Hematopoietic multipotent progenitor cell (in vitro differentiated cells): Measurements from ENCODE around the gene F9. TPM values are rescaled to one million over a fixed set of nuclear protein-coding genes. Genes with fewer than 3 reads are reported as not detected.

Source experiments
- DNase-seq, 3 donors: peaks; one replicate each; pipeline ENCODE4 v3.0.0-alpha.2; 2011 to 2015; ENCODE audit warnings: low read depth in 2 of 3, low spot score in 2 of 3
- total RNA-seq: library from RNA; depleted of rRNA; stranded (reverse); fragments of >200 nt; gene quantifications from one replicate; pipeline ENCODE4 v1.2.3, GENCODE V29; 2012

Gene F9
- total RNA-seq, 1 donor: not detected

GRCh38 chrX:139596068-139596467 is 65.5 kb downstream of the F9 start:
- DNase-seq: no peak

- DNase-seq: no peak
These were observed 69.6 kb downstream of the F9 start for GRCh38 chrX:139600105-139600504.

Other genes starting within 250 kb of the F9 start
- under 0.01 TPM for gene MCF2, start 177.4 kb downstream of the F9 start, total RNA-seq